GM13976 (cell line): ENCODE measurements around the gene BMPR1B.

ENCODE experiments used
- DNase-seq: peaks from one replicate; pipeline ENCODE4 v3.0.0; 2012; ENCODE audit warnings: low spot score
- in situ Hi-C: fragments of 300-500 bp; cut with MboI; formaldehyde crosslinking; loops from one replicate; pipeline ENCODE4 v1.12.0; 2022; ENCODE audit warnings: low sequenced_read_pairs, mixed read lengths, inconsistent platforms; ENCODE audit not compliant: unreplicated experiment
- TF ChIP-seq, protein P1 (sequence below): IDR thresholded peaks from 2 replicates; pipeline ENCODE4 v1.5.1; 2012; ENCODE audit warnings: borderline replicate concordance, mild to moderate bottlenecking; ENCODE audit not compliant: insufficient read depth; ENCODE audit errors: extremely low read depth, missing control alignments, control extremely low read depth

BMPR1B gene

DNA sequence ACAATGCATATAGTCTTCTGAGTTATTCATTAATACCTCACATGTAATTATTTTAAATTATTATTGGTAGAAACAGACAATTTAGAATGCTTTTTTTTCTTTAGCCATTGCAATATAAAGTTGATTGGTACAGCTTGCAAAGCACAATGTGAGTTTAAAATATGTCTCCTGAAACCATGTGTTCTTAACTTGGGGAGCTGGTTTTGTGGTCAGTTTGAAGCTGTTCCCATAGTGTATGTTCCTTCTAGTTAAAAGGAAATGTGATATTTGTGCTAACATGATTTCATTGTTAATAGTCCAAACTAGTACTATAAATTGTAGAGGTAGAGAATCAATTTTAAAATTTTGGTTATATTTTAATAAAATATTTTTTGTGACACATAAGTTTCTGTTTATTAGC lies 247.2 kb downstream of the BMPR1B start:
- in situ Hi-C loops = no loop called here
- TF ChIP-seq, protein P1, sequence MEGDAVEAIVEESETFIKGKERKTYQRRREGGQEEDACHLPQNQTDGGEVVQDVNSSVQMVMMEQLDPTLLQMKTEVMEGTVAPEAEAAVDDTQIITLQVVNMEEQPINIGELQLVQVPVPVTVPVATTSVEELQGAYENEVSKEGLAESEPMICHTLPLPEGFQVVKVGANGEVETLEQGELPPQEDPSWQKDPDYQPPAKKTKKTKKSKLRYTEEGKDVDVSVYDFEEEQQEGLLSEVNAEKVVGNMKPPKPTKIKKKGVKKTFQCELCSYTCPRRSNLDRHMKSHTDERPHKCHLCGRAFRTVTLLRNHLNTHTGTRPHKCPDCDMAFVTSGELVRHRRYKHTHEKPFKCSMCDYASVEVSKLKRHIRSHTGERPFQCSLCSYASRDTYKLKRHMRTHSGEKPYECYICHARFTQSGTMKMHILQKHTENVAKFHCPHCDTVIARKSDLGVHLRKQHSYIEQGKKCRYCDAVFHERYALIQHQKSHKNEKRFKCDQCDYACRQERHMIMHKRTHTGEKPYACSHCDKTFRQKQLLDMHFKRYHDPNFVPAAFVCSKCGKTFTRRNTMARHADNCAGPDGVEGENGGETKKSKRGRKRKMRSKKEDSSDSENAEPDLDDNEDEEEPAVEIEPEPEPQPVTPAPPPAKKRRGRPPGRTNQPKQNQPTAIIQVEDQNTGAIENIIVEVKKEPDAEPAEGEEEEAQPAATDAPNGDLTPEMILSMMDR = no peak

DNA sequence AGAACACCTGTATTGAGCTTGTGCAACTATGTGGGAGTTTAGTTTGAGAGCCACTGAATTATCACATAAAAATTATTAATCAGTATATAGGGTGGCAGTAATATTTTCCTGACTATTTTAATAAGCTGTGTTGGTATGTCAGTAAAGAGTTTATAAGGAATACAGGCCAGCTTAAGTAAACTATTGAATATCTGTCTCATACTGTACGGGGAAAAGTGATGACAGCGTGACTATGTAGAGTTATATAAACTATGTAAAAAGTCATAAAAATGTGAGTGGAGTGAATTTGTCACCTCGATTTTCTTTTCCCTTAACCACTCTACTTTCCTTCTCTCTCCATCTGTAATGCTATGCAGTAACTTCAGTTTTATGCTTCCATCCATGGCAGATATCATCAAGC lies 250.2 kb downstream of the BMPR1B start:
- in situ Hi-C loops = no loop called here
- no peak for DNase-seq

More for the DNA sequence above, 247.2 kb downstream of the BMPR1B start:
- no peak for DNase-seq

DNA sequence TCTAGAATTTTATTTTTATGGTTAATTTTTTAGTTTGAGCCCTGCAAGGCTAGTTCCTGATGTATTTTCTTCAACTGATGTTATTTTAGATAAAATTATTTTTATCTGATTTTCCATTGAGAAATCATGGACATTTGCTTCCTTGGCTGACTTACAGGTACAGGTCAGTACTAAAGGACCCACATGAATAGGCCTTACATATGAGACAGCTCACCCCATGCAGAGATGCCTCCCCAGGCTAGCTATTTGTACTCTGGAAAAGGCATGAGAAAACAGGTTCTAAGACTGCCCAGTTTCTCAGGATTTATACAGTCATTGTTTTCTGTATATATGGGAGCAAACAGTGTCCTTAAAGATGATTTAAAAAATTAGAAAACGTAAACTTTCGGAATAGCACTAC lies 255.5 kb downstream of the BMPR1B start:
- TF ChIP-seq, protein P1 = no peak
- DNase-seq = no peak
- in situ Hi-C loops = no loop called here

More for the DNA sequence above, 250.2 kb downstream of the BMPR1B start:
- TF ChIP-seq, protein P1 = no peak

DNA sequence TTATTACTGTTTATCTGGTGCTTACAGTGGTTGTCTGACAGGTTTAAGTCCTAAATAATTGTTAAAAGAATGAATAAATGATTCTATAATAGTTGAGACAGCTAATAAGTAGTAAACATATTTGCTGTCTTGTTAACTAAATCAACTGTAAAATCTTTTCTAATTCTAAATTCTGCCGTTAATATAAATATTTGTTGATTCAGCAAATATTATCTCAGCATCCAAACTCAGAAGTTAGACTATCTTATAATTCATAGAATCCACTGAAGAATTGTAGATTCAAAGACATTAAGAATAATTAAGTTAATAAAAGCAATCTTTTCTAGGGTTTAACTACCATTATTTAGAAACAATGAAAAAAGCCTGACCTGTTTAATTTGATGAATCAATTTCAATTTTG lies 256.3 kb downstream of the BMPR1B start:
- DNase-seq = no peak
- in situ Hi-C loops = no loop called here
- TF ChIP-seq, protein P1 = no peak

DNA sequence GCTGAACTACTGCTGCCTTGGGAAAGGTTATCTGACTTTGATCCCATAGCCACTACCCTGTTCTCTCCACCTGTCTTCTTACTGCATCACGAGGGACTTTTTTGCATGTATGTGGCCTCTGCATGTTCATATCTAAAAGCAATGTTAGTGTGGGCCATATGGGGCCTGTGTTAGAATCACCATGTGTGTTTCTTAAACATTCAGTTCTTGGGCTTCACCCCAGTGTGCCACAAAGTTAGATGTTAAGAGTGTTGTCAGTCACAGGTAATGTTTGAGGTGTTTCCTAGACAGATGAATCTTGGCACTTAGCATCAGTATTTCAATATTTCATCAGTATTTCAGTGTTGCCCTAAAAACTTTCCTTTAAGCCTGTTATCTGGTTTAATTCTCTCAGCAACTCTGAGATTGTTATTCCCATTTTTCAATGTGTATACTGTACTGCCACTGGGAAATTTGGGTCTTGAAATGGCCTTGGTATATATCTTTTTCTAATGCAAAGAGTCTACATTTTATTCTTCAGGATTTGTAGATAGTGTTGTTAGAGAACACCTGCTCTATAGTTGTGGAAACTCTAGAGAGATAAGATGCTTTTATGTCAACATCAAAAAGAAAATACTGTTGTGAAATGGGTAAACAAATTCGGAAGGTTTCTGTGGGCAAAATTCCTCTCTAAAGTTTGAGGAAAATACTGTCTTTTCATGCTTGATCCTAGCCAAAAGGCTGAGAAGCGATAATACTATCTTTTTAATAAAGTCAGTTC lies 259.7 kb downstream of the BMPR1B start:
- in situ Hi-C loops = no loop called here
- no peak for DNase-seq
- TF ChIP-seq, protein P1 = no peak

DNA sequence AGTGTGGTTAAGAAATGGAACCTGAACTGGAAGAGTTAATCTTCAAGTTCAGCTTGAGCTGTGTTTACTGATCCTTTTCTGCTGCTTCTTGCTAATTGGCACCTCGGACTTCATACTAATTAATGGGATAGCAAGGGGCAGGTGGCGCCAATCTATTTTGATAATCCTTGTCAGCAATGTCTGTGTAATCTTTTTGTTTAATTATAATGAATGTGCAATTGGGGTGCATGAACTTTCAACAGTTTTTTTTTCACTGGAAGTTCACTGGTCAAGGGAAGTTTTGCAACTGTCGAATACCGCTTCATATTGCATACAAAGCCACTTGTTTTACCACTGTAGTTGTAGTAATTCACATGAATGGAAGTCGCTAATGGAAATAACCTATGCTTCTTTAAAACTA lies 261.0 kb downstream of the BMPR1B start:
- no peak for DNase-seq
- TF ChIP-seq, protein P1 = no peak
- in situ Hi-C loops = no loop called here
